Hepatic stellate cell (primary cell): ENCODE data around the gene RTRAF.

ENCODE experiments used
- DNase-seq: peaks from one replicate; pipeline ENCODE4 v3.0.0; 2011; ENCODE audit warnings: low spot score

RTRAF gene

DNA sequence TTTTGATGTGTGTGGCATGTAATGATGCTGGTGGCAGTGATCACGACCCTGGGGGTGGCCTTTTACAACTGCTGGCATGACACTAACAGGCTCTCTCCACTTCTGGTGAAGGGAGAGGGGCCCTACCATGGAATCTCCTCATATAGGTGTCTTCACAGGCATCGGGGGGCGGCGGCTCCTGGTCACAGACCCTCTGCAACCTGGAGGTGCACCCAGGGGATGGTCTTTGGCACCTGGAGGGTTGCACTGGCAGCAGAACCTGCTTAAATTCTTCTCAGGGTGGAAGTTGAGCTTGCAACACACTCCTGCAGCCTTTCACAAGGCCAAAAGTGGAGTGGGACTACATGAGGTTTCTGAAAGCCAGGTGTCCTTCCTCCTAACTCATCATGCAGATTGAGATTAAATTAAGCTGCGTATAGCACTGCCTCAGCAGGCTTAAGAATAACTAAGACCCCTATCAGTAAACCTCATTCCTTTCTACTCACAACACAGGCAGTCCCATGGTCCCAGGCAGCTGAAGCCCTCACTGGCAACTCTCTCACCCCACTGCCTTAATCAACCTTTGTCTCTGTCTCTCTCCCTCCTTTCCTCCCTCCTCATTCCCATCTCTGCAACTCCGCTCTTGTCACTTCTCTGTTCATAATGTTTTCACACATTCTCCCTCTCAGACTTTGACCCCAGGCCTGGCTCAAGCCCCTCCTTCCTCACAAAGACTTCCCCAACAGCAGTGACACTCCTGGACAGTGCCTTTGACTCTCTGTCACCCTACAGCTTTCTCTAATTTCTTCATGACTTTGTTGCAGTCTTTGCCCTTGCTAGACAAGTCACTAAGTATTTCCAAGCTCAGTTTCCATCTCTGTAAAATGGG is 60.6 kb downstream of the RTRAF start:
- DNase-seq: no peak

DNA sequence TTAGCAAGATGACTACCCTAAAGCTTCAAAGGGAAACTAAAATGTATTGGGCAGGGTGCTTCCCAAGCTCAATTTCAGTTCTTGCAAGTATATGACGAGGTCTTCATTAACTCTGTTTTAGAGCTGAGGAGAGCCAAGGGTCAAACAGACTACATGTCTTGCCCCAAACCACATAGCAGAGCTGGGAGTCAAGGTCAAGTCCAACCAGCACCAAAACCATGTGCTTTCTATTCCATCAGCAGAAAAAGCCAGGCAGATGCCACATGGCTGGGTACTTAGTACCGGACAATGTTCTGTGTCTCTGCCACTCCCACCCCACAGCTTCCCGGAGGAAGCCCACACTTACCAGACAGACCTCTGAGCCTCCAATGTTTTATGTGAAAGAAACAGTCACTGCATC is 61.9 kb downstream of the RTRAF start:
- no peak for DNase-seq

DNA sequence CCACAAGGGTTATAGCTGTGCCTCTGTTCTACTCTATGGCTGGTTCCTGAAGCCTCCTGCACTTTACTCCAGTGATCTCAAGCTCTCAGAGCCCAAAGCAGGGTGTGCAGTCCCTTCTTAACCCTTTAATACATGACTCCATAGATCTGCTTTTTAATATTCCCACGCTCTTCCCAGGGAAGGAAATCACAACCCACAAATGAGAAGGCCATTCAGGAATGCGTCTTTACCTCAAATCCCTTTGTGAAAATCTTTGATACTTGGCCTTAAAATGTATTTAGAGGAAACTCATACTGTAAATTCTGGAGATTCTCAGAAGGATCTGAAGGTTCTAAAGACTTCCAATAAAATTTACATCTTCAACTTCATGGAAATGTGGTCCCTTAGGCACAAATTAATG is 62.5 kb downstream of the RTRAF start:
- DNase-seq: peak; percentile 46

DNA sequence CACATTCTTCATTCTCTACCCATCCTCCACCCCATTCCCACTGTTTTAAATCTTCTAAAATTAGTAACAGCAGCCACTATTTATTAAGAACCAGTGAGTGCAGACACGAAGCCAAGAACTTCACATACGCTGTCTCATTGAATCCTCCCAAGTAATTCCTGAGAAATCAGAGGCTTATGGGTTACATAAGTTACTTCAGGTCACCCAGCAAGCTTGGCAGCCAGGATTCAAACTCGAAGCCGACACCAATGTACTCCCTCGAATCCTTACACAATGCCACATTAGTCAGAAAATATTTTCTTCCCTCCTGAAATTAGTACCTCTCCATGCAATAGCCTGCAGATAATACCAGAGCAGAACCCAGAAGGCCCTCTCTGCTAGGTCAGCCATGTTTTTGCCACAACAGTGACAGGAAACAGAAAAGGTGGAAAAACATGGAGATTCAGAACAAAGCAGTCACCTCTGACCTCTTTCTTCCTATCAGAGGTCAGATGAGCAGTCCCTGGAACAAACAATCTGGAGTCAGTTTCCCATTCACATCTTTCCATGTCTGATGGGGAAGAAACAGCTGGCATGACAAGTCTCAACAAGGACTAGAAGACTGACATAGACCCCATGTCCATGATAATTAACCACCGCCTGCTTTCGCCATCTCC is 63.1 kb downstream of the RTRAF start:
- DNase-seq: no peak

DNA sequence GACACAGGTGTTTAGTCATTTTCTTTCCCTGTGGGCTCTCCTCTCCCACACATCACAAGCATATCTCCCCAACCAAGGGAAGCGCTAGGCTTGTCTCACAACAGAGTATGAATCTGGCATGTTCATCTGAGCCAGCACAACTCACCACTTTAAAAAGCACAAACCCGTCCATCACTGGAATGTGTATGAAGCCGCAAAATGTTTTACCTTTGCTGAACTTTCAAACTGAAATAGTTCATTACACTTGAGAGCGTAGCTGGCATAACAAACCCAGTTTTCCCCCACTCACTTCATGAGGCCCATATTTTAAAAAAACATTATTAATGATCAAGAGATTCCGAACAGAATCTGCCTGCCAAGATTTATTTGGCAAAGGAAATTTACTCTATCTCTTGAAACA is 63.7 kb downstream of the RTRAF start:
- no peak for DNase-seq

DNA sequence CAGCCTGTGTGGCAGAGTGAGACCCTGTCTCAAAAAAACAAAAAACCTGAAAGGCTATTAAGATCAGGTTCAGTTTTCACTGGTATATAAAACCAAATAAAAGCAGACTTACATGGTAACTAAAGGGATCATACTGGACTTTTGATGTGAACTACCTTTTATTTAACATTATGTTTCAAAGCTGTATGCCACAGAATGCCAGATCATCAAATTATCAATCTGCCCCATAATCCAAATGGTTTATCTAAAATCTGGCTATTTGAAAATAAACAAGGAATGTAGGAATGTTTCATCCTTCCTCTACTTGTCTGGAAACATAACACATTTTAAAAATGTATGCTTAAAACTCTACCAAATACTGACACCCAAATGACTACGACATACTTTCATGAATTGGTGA is 65.3 kb downstream of the RTRAF start:
- DNase-seq: no peak

DNA sequence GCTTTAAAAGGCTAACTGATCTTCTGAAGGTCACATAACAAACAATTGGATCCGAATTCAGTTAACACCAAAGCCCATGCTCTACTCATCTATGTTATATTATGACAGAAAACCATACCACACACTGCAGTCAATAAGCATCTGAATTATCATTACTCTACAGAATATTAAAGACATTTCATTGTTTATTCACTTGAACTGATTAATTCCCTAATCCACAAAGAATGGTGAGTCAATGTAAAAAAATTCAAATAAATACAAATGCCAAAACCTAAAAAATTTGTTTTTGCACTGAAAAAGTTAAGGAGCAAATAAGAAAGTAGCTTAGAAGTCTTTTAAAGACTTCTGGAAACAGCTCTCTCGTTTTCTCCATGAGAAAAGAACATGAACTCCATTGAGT is 65.8 kb downstream of the RTRAF start:
- no peak for DNase-seq

DNA sequence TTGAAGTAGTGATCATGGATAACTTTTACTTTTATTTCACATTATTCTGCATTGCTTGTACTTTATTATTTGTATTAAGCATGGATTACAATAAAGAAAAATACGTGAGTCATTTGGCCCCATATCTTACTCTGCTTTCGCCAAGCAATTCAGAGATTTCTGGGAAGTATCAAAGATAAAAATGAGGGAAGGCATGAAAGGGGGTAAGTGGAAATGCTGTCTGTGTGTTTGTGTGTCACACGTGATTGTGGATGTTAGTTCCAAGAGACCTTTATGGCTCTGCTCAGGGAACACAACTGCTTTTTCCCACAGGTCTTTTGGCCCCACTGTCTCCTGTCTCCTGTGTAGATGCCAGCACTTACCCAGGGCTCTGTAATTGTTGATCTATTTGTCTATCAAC is 69.0 kb downstream of the RTRAF start:
- DNase-seq: no peak

DNA sequence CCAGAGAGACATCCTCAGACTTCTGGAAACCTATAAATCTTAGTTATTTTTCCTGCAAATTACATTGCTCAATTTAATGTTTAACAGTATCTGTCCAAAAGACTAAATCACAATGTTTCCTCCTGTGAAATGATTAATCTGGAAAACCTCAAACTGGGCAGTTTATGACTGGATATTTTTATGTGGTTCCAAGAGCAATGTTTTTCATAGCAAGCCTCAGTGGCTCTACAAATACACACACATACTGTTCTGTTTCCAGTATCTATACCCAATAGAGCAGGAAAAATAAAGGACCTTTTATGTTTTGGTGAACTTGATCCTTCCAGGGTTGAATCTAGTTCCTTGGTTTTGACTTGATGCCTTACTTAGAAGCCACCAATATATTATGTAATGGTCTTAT is 70.3 kb downstream of the RTRAF start:
- DNase-seq: no peak

DNA sequence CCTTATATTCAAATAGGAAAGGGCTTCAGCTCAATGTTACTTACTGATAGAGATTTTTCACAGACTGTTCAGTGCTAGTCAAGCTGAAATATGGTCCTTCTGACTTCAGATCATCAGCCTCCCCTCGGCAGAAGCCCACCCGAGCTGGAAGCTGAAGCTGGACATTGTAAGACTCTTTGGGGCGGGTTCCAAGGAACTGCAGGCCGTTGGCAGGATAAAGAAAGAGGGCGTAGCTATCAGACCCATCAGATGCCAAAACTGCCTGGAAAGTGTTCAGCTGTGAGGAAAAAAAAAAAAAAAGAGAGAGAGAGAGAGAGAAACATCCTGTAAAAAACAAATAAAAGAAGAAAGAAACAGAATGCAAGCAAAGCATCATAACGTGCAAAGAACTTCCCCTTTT is 70.7 kb downstream of the RTRAF start:
- no peak for DNase-seq
